LNCaP clone FGC (cell line): ENCODE results near the gene DCLK1.

Experiments
- DNase-seq: peaks from one replicate; pipeline ENCODE4 v3.0.0-alpha.2; 2011; ENCODE audit warnings: low read depth
- H3K4me3 ChIP-seq: 2 replicates; pipeline ENCODE4 v1.5.1; 2011; ENCODE audit warnings: mild to moderate bottlenecking, low read depth, low read length, control low read depth
- TF ChIP-seq, protein P1 (sequence below): IDR thresholded peaks from 2 replicates; pipeline ENCODE4 v1.5.1; 2012; ENCODE audit warnings: mild to moderate bottlenecking; ENCODE audit not compliant: control insufficient read depth, insufficient read depth; ENCODE audit errors: extremely low read depth

DCLK1 gene

GRCh38 chr13:36132376-36132775 is 1.2 kb upstream of the DCLK1 start:
- H3K4me3 ChIP-seq = no peak overlapping the region
- TF ChIP-seq, protein P1, sequence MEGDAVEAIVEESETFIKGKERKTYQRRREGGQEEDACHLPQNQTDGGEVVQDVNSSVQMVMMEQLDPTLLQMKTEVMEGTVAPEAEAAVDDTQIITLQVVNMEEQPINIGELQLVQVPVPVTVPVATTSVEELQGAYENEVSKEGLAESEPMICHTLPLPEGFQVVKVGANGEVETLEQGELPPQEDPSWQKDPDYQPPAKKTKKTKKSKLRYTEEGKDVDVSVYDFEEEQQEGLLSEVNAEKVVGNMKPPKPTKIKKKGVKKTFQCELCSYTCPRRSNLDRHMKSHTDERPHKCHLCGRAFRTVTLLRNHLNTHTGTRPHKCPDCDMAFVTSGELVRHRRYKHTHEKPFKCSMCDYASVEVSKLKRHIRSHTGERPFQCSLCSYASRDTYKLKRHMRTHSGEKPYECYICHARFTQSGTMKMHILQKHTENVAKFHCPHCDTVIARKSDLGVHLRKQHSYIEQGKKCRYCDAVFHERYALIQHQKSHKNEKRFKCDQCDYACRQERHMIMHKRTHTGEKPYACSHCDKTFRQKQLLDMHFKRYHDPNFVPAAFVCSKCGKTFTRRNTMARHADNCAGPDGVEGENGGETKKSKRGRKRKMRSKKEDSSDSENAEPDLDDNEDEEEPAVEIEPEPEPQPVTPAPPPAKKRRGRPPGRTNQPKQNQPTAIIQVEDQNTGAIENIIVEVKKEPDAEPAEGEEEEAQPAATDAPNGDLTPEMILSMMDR = no peak

GRCh38 chr13:36131931-36132297 is 732 bp upstream of the DCLK1 start:
- no peak overlapping the region for H3K4me3 ChIP-seq
- no peak for DNase-seq
- TF ChIP-seq, protein P1 = no peak

More at GRCh38 chr13:36132376-36132775, 1.2 kb upstream of the DCLK1 start:
- no peak for DNase-seq

DNA sequence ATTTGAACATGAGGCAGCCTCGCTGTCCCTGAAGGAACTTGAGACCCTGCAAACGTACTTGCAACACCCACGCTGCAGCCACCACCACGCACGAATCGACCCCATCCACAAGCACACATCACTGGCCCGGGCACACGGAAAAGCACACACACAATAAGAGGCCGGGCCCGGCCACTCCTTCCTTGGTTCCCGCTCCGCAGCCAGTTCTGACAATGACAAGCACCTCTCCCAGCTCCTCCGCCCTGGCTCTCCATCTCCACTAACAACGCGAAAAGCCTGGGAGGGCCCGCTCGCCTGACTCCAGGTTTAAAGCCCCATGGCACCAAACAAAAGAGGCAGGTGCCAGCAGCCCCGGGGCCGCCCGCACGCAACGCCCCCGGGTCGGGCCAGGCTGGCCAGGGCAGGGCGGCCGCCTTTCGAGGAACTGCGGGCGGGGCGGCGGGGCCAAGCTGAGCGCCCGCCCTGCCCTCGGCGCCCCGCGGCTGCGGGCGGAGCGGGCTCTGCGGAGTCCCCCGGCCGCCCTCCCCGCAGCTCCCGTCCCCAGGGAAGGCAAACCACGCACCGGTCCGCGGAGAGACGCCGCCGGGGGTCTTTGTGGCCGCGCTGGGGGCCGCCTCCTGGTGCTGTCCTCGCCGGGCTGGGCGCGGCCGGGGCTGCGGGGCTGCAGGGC is 495 bp downstream of the DCLK1 start:
- no peak for DNase-seq
- TF ChIP-seq, protein P1 = no peak
- H3K4me3 ChIP-seq = no peak overlapping the region

DNA sequence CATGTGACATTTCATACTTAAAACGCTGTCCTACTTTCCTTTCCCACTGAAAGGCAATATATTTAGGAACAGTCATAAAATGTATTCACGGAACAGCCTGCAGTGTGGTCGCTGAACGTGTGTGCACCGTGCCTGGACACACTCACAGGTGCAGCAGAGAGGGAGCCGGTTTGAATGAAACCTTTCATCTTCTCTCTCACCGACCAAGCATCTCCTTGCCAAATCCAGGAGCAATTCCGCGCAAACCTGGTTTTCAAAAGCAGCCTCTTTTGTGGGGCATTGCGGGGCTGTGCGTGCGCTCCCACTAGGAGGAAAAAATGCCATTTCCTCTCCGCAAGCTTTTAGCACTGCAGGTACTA is 1.0 kb downstream of the DCLK1 start:
- no peak for DNase-seq
- TF ChIP-seq, protein P1 = no peak
- no peak overlapping the region for H3K4me3 ChIP-seq

GRCh38 chr13:36129539-36129938 is 1.6 kb downstream of the DCLK1 start:
- no peak overlapping the region for H3K4me3 ChIP-seq
- no peak for DNase-seq
- TF ChIP-seq, protein P1 = no peak

GRCh38 chr13:36126491-36126890 is 4.7 kb downstream of the DCLK1 start:
- H3K4me3 ChIP-seq = no peak overlapping the region
- DNase-seq = no peak
- TF ChIP-seq, protein P1 = no peak

GRCh38 chr13:36125841-36126240 is 5.3 kb downstream of the DCLK1 start:
- TF ChIP-seq, protein P1 = no peak

More at GRCh38 chr13:36125841-36126240, 5.3 kb downstream of the DCLK1 start:
- no peak overlapping the region for H3K4me3 ChIP-seq
- no peak for DNase-seq
